Posterior cingulate gyrus (tissue), 11 donors: Measurements from ENCODE around the gene KANSL1.
"Not testable (repeated sequence)": the region's sequence is repeated elsewhere in the genome, so short reads cannot be mapped to it uniquely, and the experiment has no call there.

Experiments used
- DNase-seq, 10 donors: peaks; one replicate each; pipeline versions ENCODE4 v3.0.0 to v3.0.0-alpha.2; 2020 to 2021; ENCODE audit warnings: mixed read lengths in 3 of 10
- intact Hi-C: fragments of 100-400 bp; cut with DNase I; formaldehyde crosslinking; loops from one replicate; pipeline ENCODE4 v1.15.1; 2023

Gene KANSL1

DNA sequence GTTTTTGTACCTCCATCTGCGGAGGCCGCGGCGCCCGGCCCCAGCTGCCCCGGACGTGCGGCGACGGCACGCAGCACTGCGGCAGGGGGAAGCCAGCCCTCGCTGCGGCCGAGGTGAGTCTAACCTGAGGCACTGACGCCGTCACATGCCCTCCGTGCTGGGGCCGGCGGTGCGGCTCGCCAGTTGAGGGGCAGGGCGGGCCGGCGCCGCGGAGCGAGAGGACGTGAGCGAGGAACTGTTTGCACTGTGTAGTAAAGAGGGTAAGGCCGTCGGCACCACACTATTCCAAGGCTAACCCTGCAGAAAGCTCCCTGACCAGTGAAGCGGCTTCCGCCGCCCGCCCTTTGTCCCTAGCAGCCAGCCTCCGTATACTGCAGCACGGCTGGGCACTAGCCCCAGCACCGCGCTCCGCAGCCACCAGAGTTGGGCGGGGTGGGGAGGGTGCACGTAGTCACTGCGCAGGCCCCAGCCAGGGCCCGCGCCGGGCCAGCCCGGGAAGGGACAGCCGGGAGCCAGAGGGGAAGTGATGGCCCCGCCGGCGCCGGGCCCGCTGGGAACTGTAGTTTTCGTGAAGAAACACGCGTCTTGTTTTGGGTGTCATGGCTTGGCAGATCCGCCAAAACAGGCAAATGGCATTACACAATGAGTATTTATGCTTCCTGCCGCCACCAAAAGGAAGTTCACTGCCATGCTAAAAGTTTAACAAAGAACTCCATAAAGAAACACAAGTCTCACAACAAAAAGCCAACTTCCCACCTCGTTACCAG lies 580 bp upstream of the KANSL1 start:
- DNase-seq, result peak; percentile 92 to 99 (median 98)
- intact Hi-C loops, result loop anchor here (1.0 to 10.0 kb wide), 6 partner anchors 19 to 299 kb away; partner anchors contain the start of gene MAPT

DNA sequence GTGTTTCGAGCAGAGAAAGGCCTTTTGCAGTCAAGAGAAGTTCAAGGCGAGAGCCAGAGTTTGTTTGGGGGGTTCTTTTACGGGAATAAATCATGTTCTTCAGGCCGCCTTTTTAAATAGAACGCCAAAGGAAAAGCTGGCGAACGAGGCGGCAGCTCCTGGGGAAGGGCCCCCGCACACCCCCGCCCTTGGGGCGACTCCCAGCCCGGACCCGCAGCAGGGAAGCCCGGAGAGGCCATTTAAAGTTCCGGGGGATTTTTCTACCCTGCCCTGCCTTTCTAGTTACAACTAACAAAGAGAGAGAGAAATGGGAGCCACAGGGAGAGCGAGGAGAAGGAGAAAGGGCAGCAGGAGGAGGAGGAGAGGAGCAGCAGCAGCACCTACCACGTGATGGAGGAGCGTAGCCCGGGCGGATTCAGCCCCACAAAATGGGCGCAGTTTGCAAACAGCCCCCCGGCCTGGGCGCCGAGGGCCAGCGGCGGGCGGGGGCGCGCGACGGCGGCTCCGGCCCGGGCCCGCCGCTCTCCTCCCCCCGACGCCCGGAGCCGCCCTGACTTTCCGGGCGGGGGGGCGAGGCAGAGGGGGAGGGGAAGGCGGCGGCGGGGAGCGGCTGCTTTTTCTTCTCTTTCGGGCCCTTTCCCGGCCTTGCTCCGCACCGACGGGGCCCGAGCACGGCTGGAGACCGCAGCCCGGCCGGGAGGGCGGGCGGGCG lies 634 bp downstream of the KANSL1 start:
- DNase-seq, result peak; percentile 53 to 96 (median 79)
- intact Hi-C loops, result loop anchor here (1.0 to 10.0 kb wide), 5 partner anchors 75 to 298 kb away; partner anchors contain the start of gene MAPT

DNA sequence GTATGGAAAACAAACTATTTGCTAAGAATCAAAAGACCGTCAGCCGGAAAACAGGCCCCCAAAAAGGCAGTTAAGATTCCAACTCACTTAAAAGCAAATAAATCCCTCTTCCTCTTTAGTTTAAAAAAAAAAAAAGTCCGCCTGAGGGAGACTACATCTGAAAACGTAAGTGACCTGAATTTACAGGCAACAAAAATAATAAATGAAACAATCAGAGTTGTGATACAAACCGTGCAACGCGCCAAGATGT lies 1.1 kb downstream of the KANSL1 start:
- DNase-seq, result no peak
- intact Hi-C loops, result loop anchor here (2.0 to 10.0 kb wide), 4 partner anchors 75 to 297 kb away; partner anchors contain the start of gene MAPT

DNA sequence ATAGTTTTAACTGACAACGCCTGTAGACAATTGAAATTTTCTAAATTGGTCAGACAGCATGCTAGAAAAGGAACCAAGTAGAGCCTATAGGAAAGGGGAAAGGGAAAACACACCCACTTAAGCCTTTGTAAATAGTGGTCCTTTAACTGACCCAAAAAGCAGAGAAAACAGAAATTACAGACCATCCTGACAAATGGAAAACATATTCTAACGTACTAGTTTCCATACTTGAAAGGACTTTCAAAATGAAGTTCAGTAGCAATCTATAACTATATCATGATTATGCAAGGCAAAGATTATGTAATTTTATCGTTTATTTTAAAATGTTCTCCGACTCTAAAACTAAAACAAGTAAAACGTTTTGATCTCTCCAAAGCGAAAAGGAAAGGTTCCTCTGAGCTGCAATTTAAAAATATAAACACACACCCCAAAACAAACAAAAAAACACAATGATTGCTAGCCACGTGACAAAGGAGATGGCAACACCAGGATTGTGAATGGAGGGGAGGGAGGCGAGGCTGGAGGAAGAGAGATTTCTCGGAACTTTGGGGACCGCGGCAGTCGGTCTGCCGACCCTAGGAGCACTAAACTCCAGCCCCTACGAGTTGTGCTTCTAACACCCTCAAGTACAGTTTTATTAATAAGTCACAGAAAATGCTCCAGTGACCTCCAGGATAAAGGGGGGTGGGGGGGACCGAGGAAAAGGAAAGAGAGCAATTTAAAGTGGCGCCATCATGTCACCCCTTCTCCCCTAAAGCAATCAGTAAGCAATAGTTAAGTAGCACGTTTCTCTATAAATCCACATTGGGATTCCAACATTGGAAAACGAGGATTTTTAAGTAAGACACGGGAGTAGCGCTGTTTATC lies 1.7 kb downstream of the KANSL1 start:
- intact Hi-C loops, result loop anchor here (2.0 to 10.0 kb wide), 4 partner anchors 74 to 297 kb away; partner anchors contain the start of gene MAPT
- peak in 4 of 10 donors; percentile 39 to 88 (median 48) for DNase-seq

DNA sequence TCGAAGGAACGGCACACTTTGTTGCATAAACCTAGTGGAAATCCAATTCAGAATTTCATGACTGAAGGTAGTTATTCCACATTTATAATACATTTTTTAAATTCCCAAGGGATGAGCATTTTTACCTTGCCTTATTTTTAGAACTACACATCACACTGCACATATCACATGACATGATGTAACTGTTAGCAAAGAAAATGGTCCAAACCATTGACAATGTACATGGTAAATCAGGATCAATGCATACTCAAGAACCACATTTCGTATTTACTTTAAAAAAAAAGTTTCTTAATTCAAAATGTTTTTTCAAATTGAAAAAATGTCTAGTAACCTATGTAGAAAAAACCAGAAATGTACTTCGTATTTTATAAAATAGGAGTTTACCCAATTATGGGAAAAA lies 2.5 kb downstream of the KANSL1 start:
- intact Hi-C loops, result loop anchor here (5.0 to 10.0 kb wide), 3 partner anchors 73 to 296 kb away; partner anchors contain the start of gene MAPT
- no peak for DNase-seq

DNA sequence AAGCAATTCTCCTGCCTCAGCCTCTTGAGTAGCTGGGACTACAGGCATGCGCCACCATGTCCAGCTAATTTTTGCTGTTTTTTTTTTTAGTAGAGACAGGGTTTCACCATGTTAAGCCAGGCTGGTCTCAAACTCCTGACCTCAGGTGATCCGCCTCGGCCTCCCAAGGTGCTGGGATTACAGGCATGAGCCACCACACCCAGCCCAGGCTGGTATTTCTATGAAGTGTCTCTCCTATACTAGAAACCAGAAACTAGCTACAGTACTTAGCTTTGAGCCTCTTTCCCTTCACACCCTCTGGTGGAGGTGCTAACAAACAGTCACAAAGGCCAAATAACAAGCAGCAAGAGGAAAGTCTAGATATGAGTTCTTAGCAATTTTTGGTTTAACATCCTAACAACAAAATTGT lies 6.4 kb downstream of the KANSL1 start:
- DNase-seq, intact Hi-C loops: not testable (repeated sequence)

DNA sequence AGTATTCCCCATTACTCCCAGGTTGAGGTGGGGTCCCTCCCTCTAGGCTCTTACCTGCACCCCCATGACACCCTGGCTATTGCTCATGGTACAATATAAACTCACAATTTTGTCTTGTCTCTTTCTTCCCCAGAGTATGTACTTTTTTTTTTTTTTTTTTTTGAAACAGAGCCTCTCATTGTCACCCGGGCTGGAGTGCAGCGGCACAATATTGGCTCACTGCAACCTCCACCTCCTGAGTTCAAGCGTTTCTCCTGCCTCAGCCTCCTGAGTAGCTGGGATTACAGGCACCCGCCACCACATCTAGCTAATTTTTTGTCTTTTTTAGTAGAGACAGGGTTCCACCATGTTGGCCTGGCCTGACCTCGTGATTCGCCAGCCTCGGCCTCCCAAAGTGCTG lies 8.5 kb downstream of the KANSL1 start:
- no peak for DNase-seq

DNA sequence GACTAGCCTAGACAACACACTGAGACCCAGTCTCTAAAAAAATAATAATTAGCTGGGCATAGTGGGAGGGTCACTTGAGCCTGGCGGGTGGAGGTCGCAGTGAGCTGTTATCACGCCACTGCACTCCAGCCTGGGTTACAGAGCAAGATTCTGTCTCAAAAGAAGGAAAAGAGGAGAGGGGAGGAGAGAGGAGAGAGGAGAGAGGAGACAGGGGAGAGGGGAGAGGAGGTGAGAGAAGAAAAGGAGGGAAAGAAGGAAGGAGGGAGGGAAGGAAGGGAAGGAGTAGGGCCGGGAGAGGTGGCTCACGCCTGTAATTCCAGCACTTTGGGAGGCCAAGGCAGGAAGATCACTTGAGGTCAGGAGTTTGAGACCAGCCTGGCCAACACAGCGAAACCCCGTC lies 9.8 kb downstream of the KANSL1 start:
- intact Hi-C loops, DNase-seq: not testable (repeated sequence)

More for the DNA sequence above, 8.5 kb downstream of the KANSL1 start:
- intact Hi-C loops, result no loop called here

DNA sequence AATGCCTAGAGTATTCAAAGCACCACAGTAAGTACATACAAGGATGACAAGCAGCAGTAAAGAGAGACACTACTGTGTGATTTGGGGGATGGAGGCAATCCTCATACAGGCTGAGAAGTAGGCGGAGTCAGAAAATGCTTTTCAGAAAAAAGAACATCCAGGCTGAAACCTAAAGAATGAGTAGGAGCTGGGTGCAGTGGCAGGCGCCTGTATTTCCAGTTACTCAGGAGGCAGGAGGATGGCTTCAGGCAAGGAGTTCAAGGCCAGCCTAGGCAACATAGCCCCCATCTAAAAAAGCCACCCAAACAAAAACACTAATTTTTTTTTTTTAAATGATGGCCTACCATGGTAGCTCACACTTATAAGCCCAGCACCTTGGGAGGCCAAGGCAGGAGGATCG lies 10.3 kb downstream of the KANSL1 start:
- intact Hi-C loops, result no loop called here
- no peak for DNase-seq

DNA sequence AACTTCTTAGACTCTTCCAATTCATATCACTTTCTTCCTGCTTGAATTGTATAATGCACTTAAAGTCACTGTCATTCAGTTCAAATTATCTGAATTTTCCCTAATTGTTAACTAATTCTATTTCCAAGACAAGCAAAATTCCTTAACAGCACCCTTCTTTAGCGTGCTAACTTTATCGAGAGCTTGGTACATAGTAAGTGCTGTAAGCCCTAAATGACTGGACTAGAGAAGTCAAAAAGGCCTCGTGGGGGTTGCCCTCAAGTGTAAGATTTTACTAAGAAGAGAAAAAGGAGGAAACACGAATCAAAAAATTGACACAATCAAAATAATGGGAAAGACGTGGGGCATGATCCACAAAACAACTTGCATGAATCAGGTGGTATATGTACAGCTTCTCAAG lies 11.3 kb downstream of the KANSL1 start:
- DNase-seq, result no peak

DNA sequence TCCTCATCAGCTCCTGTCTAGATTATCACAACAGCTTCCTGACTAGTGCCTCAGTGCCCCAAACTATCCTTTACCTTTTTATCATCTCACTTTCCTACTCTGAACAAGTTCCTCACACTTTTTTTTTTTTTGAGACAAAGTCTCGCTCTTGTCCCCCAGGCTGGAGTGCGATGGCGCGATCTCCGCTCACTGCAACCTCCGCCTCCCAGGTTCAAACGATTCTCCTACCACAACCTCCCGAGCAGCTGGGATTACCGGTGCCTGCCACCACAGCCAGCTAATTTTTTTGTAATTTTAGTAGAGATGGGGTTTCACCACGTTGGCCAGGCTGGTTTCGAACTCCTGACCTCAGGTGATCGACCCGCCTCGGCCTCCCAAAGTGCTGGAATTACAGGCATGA lies 11.9 kb downstream of the KANSL1 start:
- intact Hi-C loops, DNase-seq: not testable (repeated sequence)

More for the DNA sequence above, 11.3 kb downstream of the KANSL1 start:
- intact Hi-C loops, result no loop called here

DNA sequence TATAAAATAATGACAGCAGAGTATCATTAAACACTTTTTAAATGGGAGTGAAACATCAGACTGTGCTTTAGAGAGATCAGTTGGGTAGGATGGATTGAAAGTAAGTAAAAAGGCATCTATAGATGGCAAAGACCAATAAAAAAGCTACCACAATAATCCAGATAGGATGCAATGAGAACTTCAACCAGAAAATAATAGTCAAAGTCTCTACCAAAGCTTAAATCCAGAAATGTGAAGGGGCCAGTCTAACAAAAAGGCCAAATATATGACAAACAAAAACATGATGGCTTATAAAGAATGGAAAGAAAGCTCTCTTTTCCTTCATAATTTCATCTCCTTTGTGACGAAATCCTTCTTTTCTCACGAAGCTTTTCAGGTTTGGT lies 12.3 kb downstream of the KANSL1 start:
- no peak for DNase-seq
- intact Hi-C loops, result no loop called here

DNA sequence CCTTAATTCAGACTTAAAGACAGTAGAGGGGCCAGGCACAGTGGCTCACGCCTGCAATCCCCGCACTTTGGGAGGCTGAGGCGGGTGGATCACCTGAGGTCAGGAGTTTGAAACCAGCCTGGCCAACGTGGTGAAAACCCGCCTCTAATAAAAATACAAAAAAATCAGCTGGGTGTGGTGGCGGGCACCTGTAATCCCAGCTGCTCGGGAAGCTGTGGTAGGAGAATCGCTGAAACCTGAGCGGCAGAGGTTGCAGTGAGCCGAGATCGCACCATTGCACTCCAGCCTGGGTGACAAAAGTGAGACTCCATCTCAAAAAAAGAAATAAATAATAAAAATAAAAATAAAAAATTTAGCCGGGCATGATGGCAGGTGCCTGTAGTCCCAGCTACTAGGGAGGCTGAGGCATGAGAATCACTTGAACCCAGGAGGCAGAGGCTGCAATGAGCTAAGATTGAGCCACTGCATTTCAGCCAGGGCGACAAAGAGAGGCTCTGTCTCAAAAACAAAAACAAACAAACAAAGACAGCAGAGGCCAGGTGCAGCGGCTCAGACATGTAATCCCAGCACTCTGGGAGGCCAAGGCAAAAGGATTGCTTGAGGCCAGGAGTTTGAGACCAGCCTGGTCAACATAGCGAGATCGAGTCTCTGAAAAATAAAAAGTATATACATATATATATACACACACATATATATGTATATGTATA lies 12.9 kb downstream of the KANSL1 start:
- DNase-seq, intact Hi-C loops: not testable (repeated sequence)

DNA sequence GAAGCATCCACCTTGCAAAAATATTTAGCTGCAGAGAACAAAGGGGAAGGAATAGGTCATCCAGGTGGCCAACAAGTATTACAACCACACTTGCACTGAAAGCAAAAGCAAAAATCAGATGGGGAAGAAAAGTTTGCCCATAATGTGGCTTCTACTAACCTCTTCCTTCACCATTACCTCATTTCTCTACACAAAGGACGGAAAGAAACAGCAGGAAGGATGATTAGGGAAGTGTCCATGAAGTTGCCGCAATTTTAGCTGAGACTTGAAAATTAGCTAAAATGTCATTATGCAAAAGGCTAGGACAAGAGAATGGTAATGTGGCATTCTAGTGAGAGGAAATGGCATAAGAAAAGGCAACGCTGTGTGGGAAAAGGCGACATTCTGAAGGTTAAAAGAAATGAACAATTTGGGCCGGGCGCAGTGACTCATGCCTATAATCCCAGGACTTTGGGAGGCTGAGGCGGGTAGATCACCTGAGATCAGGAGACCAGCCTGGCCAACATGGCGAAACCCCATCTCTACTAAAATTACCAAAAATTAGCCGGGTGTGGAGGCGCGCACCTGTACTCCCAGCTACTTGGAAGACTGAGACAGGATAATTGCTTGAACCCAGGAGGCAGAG lies 13.7 kb downstream of the KANSL1 start:
- no peak for DNase-seq
- intact Hi-C loops, result loop anchor here (5.0 kb wide), 1 partner anchor 42 kb away; no protein-coding TSS in a partner anchor

DNA sequence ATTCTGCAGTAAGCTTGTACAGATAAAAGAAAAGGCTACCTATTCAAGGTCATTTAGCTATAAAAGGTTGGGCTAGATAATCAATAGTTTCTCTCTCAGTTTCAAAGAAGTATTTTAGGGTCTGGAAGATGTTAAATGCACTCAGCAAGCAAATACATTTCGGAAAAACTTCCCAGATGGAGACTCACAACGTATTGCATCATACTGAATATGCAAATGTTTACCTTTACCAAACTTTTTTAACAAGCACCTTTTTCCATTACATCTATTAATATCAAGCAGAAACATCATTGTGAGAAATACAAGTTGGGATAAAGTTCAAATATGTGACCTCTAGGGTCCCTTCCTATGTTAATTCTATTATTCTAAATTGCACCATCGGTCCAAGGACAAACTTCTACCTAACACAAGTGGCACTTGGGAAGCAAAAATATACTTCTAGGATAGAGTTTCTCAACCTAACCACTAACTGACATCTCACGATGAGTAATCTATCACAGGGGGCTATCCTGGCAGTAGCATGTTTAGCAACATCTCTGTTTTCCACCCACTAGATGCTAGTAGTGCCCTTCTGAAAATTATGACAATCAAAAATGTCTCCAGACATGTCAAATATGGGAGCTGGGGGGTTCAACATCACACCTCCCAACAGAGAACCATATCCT lies 14.5 kb downstream of the KANSL1 start:
- no peak for DNase-seq
- intact Hi-C loops, result loop anchor here (5.0 kb wide), 1 partner anchor 41 kb away; no protein-coding TSS in a partner anchor

DNA sequence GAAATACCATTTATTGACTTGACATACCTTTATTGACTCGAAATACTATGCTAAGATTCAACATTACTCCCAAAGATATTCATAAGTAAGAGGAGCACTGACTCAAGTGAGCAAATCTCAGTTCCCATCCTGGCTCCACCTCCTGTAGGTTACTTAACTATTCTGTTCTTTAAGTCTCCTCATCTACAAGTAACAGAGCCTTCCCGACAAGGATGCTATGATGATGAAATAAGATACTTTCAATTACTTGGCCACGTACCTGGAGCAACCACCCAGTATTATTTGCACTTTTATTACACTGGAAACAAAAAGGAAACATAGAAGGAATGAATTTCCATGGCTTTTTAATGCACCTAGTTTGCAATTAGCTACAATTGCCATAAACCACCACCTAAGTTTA lies 16.3 kb downstream of the KANSL1 start:
- no peak for DNase-seq

DNA sequence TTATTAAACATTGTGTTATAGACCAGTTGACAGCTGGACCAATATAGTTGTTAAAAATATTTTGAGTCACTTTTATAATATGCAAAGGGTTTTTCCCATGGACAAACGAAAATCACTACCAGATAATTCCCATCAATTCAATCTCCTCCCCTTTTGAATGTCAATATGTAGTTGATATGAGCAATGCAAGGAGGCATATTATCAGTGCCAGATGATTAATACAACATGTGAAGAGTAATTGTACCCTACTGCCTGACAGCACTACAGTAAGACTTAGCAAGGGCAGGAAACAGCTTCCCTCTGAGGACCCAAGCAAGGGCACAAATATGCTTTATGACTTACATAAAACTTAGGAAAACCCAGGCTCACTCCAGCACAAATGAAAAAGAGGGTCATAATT lies 17.3 kb downstream of the KANSL1 start:
- intact Hi-C loops, result loop anchor here (5.0 kb wide), 1 partner anchor 39 kb away; no protein-coding TSS in a partner anchor
- no peak for DNase-seq

More for the DNA sequence above, 16.3 kb downstream of the KANSL1 start:
- intact Hi-C loops, result loop anchor here (5.0 kb wide), 1 partner anchor 40 kb away; no protein-coding TSS in a partner anchor

DNA sequence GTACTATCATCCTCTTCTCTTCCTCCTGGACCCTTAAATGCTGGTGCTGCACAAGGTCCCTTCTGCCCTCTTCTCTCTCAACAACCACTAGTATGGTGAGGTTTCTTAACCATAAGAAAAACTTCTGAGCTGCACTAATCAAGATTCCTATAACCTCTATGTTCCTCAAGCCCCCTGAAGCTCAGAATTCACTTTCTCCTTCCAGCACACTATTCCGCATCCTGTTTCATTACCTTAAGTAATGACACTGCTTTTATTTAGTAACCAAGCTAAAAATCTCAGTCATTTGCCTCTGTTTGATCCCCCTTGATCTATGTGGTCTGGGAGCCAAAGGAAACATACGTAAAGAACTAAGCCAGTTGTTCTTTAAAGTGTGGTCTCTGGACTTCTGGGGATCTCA lies 20.1 kb downstream of the KANSL1 start:
- no peak for DNase-seq
- intact Hi-C loops, result no loop called here

DNA sequence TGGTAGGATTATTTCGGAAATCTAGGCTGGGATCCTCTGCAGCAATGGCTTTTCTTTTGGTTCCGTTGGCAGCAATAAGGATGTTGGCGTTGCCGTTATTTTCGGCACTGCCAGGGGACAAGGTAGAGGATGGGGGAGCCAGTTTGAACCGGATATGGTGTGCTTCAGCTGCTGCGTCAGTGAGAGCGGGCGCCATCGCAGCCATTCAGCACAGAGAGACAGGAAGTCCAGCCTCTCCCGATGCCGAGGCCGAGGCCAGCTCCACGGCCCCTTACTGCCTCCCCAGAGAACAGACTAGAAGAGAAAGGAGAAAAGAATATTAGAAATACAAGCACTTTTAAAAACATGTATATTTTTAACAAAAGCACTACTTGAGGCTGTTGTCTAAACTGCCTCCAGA lies 21.3 kb downstream of the KANSL1 start:
- intact Hi-C loops, result no loop called here
- DNase-seq, result peak in 1 of 10 donors; percentile 27
